Measurements from ENCODE around the gene VWC2.

VWC2 gene

DNA sequence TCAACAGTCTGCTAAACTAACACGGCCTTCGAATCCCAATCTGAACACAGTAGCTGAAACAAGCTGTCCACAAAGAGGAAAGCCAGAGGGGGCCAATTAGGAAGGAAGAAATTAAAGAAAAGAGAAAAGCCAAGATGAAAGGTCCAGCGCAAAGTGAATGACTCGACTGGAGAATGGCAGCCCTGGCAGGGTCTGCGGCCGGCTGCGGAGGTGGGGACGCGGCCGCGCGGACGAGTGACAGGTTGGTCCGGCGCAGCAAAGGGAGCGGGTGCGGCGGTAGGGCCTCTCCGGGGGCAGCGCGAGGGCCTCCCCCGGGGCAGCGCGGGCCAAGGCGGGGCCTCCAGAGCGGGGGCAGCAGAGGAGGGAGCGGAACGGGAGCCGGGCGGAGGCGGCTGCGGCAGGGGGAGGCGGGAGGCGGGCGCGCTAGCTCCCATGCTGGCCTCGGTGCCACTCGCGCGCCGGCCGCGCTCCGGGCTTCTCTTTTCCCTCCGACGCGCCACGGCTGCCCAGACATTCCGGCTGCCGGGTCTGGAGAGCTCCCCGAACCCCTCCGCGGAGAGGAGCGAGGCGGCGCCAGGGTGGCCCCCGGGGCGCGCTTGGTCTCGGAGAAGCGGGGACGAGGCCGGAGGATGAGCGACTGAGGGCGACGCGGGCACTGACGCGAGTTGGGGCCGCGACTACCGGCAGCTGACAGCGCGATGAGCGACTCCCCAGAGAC lies at the start of gene VWC2:
TSS of gene VWC2 (plus strand) at position 421 of the 718 bp plus-strand sequence. CDS start 1,798 bp downstream, outside the sequence.
- peak in 1 of 2 experiments; percentile 45 for DNase-seq

- no peak for DNase-seq
These were observed 49.4 kb upstream of the VWC2 start for GRCh38 chr7:49724071-49724470.

GRCh38 chr7:49731836-49732235 lies 41.6 kb upstream of the VWC2 start:
- DNase-seq = no peak

DNA sequence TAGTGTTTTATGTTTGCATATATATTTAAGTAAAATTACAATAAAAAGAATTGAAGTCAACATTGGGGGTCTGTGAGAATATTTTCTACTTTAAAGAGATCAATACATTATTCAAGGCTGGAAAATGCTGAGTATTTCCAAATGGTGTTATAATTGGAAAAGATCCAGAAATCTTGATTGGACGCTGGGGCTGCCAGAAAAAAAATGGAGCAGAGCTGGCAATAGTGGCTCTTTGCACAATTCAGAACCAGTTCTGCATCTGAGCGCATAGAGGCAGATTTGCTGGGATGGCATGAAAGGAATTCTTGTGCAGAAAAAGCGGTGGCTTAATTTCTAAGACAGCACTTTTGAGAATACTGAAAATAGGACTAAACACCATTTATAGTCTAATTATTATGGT lies 10.8 kb upstream of the VWC2 start:
- peak; percentile 33 to 74 for DNase-seq

DNA sequence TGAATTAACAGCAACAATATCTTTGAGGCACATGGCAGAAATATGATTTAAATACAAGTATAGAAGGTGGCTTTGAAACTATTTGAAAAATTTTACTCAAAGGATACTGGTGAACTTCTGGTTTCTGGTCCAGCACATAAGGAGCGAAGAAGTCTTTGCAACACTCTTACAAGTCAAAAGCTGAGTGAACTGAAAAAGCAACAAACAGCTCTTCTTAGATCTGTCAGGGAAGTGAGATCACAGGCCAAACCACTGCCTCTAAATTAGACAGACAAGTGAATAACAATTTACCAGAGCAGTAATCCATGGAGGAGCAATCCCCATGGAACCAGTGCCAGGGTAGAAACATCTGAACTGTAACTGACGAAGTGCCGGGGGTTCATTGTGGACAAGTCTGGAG lies 9.6 kb upstream of the VWC2 start:
- no peak for DNase-seq

GRCh38 chr7:49766966-49767365 lies 6.5 kb upstream of the VWC2 start:
- no peak for DNase-seq

DNA sequence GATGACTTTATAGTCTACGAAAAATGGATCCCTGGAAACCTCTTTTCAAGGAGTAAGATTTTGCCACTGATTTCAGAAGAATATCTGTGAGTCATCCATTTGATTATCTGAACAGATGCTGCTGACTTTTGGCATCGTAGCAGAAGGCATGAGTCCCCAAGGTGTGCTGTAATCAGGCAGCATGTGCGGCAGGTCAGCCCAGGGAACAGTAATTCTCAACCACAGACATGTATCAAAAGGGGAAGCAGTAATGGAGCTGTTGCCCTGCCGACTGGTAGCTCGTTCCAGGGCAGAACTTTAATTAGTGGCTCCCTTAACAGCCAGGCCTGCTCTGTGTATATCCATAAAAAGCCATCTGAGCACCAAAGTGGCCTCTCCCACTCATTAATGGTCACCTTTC lies 5.7 kb upstream of the VWC2 start:
- no peak for DNase-seq

GRCh38 chr7:49768254-49768653 lies 5.2 kb upstream of the VWC2 start:
- no peak for DNase-seq

DNA sequence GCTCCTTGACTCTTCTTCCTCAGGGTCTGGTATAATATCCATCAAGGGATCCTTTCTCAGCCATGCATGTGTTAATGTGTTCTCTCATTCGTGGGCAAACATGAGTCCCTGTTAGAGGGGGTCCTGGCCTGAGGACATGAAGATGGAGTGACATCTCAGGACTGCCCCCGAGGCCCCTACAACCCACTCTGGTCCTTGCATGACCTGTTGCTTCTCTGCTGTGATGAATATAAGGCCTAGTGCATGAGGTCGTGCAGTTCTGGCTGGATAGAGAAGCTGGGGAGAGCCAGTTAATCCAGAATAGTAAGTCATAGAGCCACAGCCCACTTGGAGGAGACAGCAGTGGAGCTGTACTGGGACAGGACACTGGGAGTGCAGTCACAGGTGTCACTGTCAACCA lies 4.6 kb upstream of the VWC2 start:
- no peak for DNase-seq

- no peak for DNase-seq
These were observed 4.1 kb upstream of the VWC2 start for GRCh38 chr7:49769285-49769857.

DNA sequence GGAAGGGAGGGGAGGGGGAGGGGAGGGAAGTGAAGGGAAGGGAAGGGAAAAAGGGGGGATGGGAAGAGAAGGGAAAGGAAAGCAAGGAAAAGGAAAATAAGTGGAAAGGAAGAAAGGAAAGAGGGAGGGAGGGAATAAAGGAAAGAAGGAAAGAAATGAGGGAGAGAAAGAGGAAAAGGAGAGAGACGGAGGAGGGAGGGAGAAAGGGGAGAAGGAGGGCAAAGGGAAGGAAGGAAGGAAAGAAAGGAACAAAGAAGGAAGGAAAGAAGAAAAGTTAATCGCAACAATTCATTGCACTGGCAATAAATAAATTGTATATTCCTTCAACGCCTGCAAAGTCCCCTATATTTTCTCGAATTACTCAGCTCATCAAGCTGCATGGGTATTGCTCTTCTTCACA lies 2.6 kb upstream of the VWC2 start:
- no peak for DNase-seq

DNA sequence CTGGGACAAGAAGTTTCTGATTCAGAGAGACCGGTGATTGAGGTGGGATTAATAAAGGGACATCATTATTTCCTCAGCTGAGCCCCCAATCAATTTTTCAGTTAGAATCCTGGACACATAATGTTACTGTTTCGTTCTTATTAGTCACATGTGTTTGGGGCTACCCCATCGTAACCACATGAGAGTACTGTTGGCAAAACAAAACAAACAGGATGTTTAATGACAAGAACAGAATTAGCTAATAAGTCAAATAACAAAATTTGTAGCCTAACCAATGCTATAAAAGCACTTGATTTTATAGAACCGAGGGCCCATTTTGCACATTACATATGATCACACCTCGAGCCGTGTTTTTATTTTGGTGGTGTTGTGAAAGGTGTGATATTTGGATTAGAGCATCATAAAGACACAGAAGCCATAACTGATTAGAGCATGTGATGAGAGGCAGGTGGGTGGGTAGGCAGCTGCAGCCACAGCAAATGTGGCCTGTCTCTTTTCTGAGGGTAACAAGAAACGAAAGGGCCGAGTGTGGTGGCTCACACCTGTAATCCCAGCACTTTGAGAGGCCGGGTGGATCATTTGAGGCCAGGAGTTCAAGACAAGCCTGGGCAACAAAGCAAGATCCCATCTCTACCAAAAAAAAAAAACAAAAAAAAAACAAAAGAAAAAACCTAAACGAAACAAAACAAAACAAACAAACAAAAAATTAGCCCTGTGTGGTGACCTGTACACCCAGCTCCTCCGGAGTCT lies 1.8 kb upstream of the VWC2 start:
- DNase-seq = no peak

GRCh38 chr7:49772916-49773217 lies 571 bp upstream of the VWC2 start:
- DNase-seq = no peak

GRCh38 chr7:49773936-49774458 lies 559 bp downstream of the VWC2 start:
- peak in 1 of 2 experiments; percentile 58 for DNase-seq

GRCh38 chr7:49774459-49775064 lies 1.1 kb downstream of the VWC2 start:
- no peak for DNase-seq

- DNase-seq = no peak
These were observed 1.9 kb downstream of the VWC2 start for GRCh38 chr7:49775065-49775948.

- no peak for DNase-seq
These were observed 2.6 kb downstream of the VWC2 start for GRCh38 chr7:49775949-49776443.

DNA sequence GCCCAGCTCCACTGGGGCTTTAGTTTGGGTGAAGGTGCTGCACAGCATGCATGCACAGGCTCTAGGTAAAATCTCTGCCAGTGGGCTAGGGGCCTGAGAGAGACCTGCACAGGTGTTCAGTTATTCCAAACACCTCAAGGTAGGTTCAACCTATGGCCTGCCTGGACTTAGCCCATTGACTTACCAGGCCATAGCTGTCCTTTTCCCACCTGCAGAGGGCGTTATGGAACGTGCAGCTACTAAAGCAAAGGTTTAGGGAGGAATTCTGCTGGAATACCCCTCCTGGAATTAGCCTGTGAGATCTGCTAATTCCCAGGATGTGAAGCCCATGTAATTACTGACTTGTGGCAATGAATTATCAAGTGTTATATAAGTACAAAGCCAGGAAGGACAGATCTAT lies 3.6 kb downstream of the VWC2 start:
- DNase-seq = peak in 1 of 2 experiments; percentile 32

- DNase-seq = no peak
These were observed 5.4 kb downstream of the VWC2 start for GRCh38 chr7:49778731-49779270.

DNA sequence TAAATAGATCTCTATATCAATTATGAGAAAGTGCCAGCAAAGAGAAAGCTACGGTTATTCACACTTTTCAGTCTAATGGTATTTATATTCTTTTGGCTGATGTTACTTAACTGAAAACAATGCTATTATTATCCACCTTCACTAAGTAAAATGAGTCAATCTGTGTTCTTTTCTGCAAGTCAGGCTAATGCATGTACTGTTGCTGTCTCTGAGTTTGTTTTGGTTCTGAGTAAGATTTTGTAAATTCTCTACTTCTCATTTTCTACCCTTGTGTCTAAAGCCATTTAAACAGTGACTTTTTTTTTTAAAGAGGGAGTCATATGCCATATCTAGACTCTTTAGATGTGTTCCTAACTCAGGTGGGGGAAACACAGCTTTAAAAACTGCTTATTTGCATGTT lies 7.5 kb downstream of the VWC2 start:
- DNase-seq = no peak

DNA sequence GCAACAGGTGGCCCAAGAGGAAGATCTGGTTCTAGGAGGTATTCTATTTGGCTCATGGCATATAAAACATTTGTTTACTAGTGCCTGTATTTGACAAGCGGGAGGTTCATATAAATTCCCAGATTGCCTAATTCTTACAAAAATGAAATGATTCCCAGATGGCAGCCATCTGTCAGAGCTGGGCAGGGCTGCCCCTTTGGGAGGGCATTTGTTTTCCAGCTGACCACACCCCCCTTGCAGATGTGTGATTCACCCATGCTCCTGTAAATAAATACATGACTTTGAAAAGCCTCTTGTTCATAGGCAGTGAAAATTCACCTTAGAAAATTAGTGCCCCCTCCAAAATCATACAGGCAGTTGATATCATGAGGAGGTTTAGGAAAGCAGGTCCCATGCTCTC lies 8.6 kb downstream of the VWC2 start:
- DNase-seq = peak; percentile 30 to 86

- DNase-seq = peak; percentile 73 to 94
These were observed 10.0 kb downstream of the VWC2 start for GRCh38 chr7:49783446-49783845.

Data from NCI-H446 (cell line).